GM15510 (cell line): ENCODE measurements around the gene CHDH.

Source experiments
- POLR2A ChIP-seq: IDR thresholded peaks from 3 replicates; pipeline ENCODE4 v1.6.1; 2011; ENCODE audit warnings: borderline replicate concordance; ENCODE audit not compliant: insufficient read length; ENCODE audit errors: extremely low read depth

CHDH gene

GRCh38 chr3:53801319-53801718 is 44.9 kb downstream of the CHDH start:
- no peak for TF ChIP-seq POLR2A

- TF ChIP-seq POLR2A = no peak
These were observed 45.9 kb downstream of the CHDH start for GRCh38 chr3:53800041-53800906.

GRCh38 chr3:53799338-53799865 is 46.8 kb downstream of the CHDH start:
- no peak for TF ChIP-seq POLR2A

- TF ChIP-seq POLR2A = no peak
These were observed 48.1 kb downstream of the CHDH start for GRCh38 chr3:53798144-53798543.

GRCh38 chr3:53795789-53796560 is 50.2 kb downstream of the CHDH start:
- no peak for TF ChIP-seq POLR2A

GRCh38 chr3:53795176-53795575 is 51.0 kb downstream of the CHDH start:
- TF ChIP-seq POLR2A = no peak

GRCh38 chr3:53794597-53794996 is 51.6 kb downstream of the CHDH start:
- TF ChIP-seq POLR2A = no peak

- TF ChIP-seq POLR2A = no peak
These were observed 53.4 kb downstream of the CHDH start for GRCh38 chr3:53792866-53793265.

- TF ChIP-seq POLR2A = no peak
These were observed 54.9 kb downstream of the CHDH start for GRCh38 chr3:53791317-53791716.

GRCh38 chr3:53790470-53790869 is 55.7 kb downstream of the CHDH start:
- no peak for TF ChIP-seq POLR2A

GRCh38 chr3:53789459-53789858 is 56.8 kb downstream of the CHDH start:
- TF ChIP-seq POLR2A = no peak

GRCh38 chr3:53788038-53788437 is 58.2 kb downstream of the CHDH start:
- no peak for TF ChIP-seq POLR2A

- TF ChIP-seq POLR2A = no peak
These were observed 59.2 kb downstream of the CHDH start for GRCh38 chr3:53787016-53787415.

- no peak for TF ChIP-seq POLR2A
These were observed 65.4 kb downstream of the CHDH start for GRCh38 chr3:53780806-53781205.

GRCh38 chr3:53780171-53780570 is 66.0 kb downstream of the CHDH start:
- no peak for TF ChIP-seq POLR2A
